ENCODE measurements around the gene SHBG. TPM values are rescaled to one million over a fixed set of nuclear protein-coding genes. Genes with fewer than 3 reads are reported as not detected.

Gene SHBG
- total RNA-seq, 1 experiment from 2014 or later, result not detected

DNA sequence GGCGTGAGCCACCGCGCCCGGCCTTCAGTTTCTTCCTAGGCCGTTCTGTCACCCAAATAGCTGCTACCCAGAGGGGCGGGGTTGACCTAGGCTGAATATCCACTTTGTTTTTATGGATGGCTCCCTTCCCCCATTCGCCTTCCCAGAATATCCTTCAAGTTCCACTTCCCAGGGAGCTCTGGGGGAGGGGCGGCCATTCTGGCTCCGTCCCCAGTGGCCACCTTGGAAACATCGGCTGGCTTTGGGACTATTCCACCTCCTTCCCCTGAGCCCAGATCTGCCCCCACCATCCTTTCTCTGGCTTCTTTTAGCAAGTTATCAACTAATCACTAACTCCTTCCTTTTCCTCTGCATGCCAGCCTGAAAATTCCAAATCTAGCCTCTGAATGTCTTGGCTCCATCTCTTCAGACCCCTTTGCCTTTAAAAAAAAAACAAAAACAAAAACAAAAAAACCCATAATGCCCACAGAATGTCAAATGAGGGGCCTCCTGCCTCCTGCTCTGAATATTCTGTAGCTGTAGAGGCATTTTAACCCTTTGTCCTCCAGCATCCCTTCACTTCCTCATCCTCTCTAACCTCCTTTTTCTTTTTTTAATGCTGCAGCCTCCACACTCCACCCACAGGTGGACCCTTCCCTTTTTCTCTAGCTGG, 27.1 kb downstream of the SHBG start:
- POLR2A ChIA-PET, result interaction anchor here (1.1 to 1.6 kb wide), 3 partner anchors 28 to 30 kb away, joined by 3 to 5 read pairs (median 5); partner anchors contain the start of genes SAT2 and TP53
- no peak for TF ChIP-seq SRF (IDR thresholded peaks at IDR 0.05; ENCODE audit: low read depth)
- TF ChIP-seq, protein P1, sequence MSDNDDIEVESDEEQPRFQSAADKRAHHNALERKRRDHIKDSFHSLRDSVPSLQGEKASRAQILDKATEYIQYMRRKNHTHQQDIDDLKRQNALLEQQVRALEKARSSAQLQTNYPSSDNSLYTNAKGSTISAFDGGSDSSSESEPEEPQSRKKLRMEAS (IDR thresholded peaks at IDR 0.05), result no peak
- TF ChIP-seq EZH2phosphoT487 (IDR thresholded peaks at IDR 0.05; ENCODE audit: borderline replicate concordance), result no peak
- TF ChIP-seq ZNF274 (IDR thresholded peaks at IDR 0.05; ENCODE audit: low read depth, low read length), result no peak
- TF ChIP-seq, protein P2, sequence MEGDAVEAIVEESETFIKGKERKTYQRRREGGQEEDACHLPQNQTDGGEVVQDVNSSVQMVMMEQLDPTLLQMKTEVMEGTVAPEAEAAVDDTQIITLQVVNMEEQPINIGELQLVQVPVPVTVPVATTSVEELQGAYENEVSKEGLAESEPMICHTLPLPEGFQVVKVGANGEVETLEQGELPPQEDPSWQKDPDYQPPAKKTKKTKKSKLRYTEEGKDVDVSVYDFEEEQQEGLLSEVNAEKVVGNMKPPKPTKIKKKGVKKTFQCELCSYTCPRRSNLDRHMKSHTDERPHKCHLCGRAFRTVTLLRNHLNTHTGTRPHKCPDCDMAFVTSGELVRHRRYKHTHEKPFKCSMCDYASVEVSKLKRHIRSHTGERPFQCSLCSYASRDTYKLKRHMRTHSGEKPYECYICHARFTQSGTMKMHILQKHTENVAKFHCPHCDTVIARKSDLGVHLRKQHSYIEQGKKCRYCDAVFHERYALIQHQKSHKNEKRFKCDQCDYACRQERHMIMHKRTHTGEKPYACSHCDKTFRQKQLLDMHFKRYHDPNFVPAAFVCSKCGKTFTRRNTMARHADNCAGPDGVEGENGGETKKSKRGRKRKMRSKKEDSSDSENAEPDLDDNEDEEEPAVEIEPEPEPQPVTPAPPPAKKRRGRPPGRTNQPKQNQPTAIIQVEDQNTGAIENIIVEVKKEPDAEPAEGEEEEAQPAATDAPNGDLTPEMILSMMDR (IDR thresholded peaks at IDR 0.05 in 2 of 3, conservative IDR thresholded peaks at IDR 0.05 in 1 of 3; ENCODE audit: borderline replicate concordance in 1 of 3, insufficient read depth in 1 of 3, low read depth in 2 of 3, low read length in 2 of 3), result 0 out of 6 replicates have a peak, but pooled peaks of 1 of the 3 experiments have one; percentile 7
- TF ChIP-seq POLR2AphosphoS5 (IDR thresholded peaks at IDR 0.05; ENCODE audit: low read depth, low read length), result no peak
- DNase-seq (ENCODE audit: low read depth, low spot score) (no peak), ATAC-seq (peak; percentile 50; the same call in 1 of the 2 replicates)
- CTCF ChIA-PET, result interaction anchor here (1.3 kb wide), 1 partner anchor 25 kb away, joined by 4 read pairs; no protein-coding TSS in a partner anchor
- H3K4me2 ChIP-seq (ENCODE audit: low read length), result peak overlapping the region; percentile 23; the same call in 1 of the 2 replicates
- peak overlapping the region; percentile 35 for H2AFZ ChIP-seq (ENCODE audit: low read depth, low read length, poor library complexity, severe bottlenecking)
- no peak overlapping the region for H3K9ac ChIP-seq (ENCODE audit: low read length)
- H4K20me1 ChIP-seq (ENCODE audit: insufficient read depth), result no peaks in the 10 kb centered on the region
- H3K79me2 ChIP-seq (ENCODE audit: insufficient read depth, low read length), result no peaks in the 10 kb centered on the region
- peaks cover 7% of the 10 kb centered on the region in 2 experiments; a peak in 3 of 4 replicates for H3K4me1 ChIP-seq (ENCODE audit: control insufficient read depth in 1 of 2, insufficient read depth in 2 of 2, low read length in 2 of 2)
- H3K36me3 ChIP-seq (ENCODE audit: control insufficient read depth in 1 of 2, insufficient read depth in 2 of 2, low read length in 2 of 2), result no peaks in the 10 kb centered on the region
- no TSS peak for BruUV-seq (replicated peaks)
- H3K9me2 ChIP-seq (ENCODE audit: insufficient read depth), result no peaks in the 10 kb centered on the region
- no peak overlapping the region for H3K4me3 ChIP-seq (replicated peaks in 1 of 2; ENCODE audit: low read depth in 1 of 2, low read length in 2 of 2)
- H3K27ac ChIP-seq (ENCODE audit: low read depth, low read length), result no peak overlapping the region
- intact Hi-C loops (cut with micrococcal nuclease), result no loop called here
- no peaks in the 10 kb centered on the region for H3K9me3 ChIP-seq (ENCODE audit: control insufficient read depth in 1 of 2, insufficient read depth in 1 of 2, low read depth in 1 of 2, low read length in 2 of 2)
- RAD21 ChIA-PET (ENCODE audit: low non-redundant PET in 1 of 2, low total read pairs in 2 of 2, uncharacterized antibody in 2 of 2, unreplicated experiment in 2 of 2), result no interaction called here
- H3K27me3 ChIP-seq (ENCODE audit: insufficient read depth, low read length), result no peaks in the 10 kb centered on the region; the same call in 1 of the 2 replicates
